Measurements from ENCODE around the gene STKLD1.

- TF ChIP-seq CTCF (IDR thresholded peaks at IDR 0.05; ENCODE audit: low read length) (no peak), EZH2 (optimal IDR thresholded peaks at IDR 0.05; ENCODE audit: low read depth, low read length) (no peak), EZH2phosphoT487 (IDR thresholded peaks at IDR 0.05; ENCODE audit: low read length) (no peak)
Observed at GRCh38 chr9:133425049-133425632, 49.0 kb downstream of the STKLD1 start.

Data from MM.1S (cell line).